HG03460 (cell line): Measurements from ENCODE around the gene CMYA5.
"Not testable (repeated sequence)": the region's sequence is repeated elsewhere in the genome, so short reads cannot be mapped to it uniquely, and the experiment has no call there.

Experiments used
- ATAC-seq: cut with Tn5 transposase; IDR thresholded peaks from one replicate; pipeline ENCODE4 v1.9.1; 2021; ENCODE audit not compliant: unreplicated experiment

Gene CMYA5

DNA sequence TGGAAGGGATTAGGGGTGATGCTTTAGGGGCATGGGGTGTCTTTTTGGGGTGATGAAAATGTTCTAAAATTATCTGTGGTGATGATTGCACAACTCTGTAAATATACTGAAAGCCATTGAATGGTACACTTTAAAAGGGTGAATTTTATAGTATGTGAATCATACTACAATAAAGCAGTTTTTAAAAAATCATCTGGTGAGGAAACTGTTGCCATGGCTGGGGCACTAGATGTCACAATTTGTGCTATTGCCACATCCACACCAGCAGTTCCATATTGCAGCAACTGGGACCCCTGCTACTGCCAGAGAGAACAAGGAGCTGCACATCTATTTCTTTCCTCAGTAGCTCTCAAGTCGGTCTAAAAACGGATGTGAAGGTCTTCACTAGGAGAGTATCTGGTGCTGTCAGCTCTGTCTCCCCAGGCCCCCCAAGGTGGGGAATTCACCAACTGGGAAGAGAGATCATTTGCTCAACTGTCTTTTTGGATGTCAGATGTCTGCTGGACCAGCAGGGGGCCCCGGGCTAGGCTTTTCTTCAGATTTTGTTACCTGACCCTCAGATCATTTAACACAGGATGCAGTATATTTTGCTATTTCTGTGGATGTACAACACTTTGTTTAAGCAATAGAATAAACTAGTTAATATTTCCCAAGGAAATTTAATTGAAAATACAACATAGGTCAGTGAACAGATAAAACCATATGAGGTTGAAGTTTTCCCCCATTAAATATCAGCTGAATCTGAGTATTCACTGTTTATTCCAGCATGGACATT is 13.2 kb downstream of the CMYA5 start:
- no peak for ATAC-seq

GRCh38 chr5:79703381-79703645 is 13.7 kb downstream of the CMYA5 start:
- no peak for ATAC-seq

DNA sequence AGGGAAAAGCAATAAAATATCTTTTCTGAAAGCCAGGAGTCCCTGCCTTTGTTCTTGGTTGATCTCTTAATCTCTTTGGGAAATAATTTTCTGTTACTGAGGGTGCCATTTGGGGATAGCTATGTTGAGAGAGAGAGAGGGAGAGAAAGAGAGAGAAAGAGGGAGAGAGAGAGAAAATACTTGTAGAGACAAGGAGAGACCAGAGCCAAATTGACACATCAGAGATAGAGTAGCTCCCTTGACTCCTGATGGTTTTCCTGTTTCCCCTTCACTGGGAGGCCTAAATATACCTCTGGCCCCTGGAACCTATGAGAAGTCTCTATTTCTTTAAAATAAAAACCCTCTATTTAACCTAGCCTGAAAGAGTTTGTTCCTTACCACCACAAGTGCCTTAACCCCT is 14.9 kb downstream of the CMYA5 start:
- no peak for ATAC-seq

- no peak for ATAC-seq
Measured at GRCh38 chr5:79705632-79706031, 16.0 kb downstream of the CMYA5 start.

GRCh38 chr5:79706317-79706716 is 16.7 kb downstream of the CMYA5 start:
- not testable (repeated sequence) for ATAC-seq

DNA sequence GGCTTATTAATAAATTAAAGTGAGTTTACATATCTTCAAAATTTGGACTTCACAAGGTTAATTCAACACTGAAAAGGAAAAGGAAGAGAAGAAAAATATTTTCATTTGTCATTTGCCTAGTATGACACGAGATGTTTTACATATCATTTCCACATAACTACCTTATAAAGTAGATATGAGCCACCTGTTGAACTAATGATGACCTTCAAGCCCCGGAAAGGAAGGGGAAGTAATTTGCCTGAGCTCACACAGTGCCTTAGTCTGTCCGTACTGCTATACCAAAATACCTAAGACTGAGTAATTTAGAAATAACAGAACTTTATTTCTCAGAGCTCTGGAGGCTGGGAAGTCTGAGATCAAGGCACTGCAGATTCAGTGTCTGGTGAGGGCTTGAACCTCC is 17.9 kb downstream of the CMYA5 start:
- no peak for ATAC-seq

- ATAC-seq: no peak
Measured at GRCh38 chr5:79712741-79713140, 23.1 kb downstream of the CMYA5 start.

DNA sequence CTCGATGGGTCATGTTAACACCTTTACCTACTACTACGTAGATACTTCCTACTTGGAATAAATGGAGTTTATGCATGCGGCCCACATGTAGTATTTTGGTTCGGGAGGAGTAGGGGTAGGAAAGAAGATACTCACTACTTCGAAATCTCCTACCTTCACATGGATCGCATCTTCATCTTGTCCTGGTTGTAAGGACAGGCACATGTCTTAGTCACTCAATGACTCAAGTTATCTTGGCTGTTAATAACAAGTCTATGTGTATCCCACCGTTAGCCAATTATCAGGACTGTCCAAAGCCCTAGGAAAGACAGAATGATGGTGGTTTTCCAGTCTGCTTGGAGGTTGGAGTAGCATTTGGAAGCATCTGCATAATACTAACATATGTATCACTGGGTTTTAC is 24.1 kb downstream of the CMYA5 start:
- no peak for ATAC-seq

- ATAC-seq: no peak
Measured at GRCh38 chr5:79716839-79717238, 27.2 kb downstream of the CMYA5 start.

- ATAC-seq: no peak
Measured at GRCh38 chr5:79720096-79720495, 30.5 kb downstream of the CMYA5 start.

- ATAC-seq: no peak
Measured at GRCh38 chr5:79727451-79728355, 38.1 kb downstream of the CMYA5 start.

GRCh38 chr5:79728396-79728795 is 38.8 kb downstream of the CMYA5 start:
- ATAC-seq: no peak

DNA sequence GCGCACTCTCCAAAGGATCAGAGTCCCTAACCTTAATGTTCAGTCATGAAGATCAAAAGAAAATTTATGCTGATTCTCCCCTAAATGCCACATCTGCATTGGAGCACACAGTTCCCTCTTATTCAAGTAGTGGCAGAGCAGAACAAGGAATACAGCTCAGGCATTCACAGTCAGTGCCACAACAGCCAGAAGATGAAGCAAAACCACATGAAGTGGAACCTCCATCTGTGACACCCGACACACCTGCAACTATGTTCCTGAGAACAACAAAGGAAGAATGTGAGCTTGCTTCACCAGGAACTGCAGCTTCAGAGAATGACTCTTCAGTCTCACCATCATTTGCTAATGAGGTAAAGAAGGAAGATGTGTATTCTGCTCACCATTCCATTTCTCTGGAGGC is 40.0 kb downstream of the CMYA5 start:
- ATAC-seq: no peak

- no peak for ATAC-seq
Measured at GRCh38 chr5:79730564-79730963, 40.9 kb downstream of the CMYA5 start.

- ATAC-seq: no peak
Measured at GRCh38 chr5:79731775-79732174, 42.1 kb downstream of the CMYA5 start.

DNA sequence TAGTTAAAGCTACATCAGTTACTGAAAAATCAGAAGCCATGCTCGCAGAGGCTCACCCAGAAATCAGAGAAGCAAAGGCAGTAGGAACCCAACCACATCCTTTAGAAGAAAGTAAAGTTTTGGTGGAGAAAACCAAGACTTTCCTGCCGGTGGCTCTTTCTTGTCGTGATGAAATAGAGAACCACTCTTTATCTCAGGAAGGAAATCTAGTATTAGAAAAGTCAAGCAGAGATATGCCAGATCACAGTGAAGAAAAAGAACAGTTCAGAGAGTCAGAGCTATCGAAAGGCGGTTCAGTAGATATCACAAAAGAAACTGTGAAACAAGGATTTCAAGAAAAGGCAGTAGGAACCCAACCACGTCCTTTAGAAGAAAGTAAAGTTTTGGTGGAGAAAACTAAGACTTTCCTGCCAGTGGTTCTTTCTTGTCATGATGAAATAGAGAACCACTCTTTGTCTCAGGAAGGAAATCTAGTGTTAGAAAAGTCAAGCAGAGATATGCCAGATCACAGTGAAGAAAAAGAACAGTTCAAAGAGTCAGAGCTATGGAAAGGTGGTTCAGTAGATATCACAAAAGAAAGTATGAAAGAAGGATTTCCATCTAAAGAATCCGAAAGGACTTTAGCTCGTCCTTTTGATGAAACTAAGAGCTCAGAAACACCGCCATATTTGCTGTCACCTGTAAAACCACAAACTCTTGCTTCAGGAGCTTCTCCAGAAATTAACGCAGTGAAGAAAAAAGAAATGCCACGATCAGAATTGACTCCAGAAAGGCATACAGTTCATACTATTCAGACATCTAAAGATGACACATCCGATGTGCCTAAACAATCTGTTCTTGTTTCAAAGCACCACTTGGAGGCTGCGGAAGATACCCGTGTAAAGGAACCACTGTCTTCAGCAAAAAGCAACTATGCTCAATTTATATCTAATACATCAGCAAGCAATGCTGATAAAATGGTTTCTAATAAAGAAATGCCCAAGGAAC is 47.2 kb downstream of the CMYA5 start:
- no peak for ATAC-seq

GRCh38 chr5:79738349-79738748 is 48.7 kb downstream of the CMYA5 start:
- ATAC-seq: no peak

DNA sequence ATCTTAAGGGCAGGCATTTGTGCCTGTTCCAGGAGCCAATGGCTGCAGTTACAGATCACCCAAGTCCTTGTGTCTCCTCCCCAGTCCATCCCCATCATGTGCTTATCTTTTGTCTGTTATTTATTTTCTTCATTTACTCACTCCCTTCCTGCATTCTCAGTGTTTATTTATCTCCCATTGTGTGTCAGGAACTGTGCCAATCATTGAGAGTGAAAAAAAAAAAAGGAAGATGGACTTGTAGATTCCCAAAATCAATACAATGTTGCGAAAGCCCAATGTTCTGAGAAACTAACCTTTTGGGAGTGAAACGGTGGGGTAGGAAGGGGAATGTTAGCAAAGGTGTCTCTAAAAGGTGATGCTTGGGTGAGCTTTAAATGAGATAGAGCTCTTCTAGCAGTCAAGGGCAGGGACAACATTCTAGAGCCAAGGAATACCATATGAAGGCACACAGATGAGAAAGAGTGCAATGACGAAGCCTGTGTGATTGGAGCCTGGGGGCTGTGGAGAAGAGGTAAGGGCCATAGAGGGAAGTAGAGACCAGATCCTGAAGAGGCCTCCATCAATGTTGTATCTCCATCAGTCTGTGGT is 53.0 kb downstream of the CMYA5 start:
- no peak for ATAC-seq

GRCh38 chr5:79743846-79744605 is 54.4 kb downstream of the CMYA5 start:
- ATAC-seq: no peak

DNA sequence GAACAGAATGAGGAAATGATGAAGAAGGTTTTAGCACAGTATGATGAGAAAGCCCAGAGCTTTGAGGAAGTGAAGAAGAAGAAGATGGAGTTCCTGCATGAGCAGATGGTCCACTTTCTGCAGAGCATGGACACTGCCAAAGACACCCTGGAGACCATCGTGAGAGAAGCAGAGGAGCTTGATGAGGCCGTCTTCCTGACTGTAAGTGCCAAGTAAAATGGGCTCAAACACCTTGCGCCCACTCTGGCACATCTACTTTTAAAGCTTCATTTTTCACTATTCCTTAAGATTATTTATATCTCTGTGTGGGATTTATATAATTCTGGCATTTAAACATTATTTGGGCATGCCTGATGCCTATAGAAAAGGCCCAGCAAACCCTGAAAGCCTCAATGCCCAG is 55.6 kb downstream of the CMYA5 start:
- no peak for ATAC-seq
